Retinal pigment epithelial cell (primary cell): ENCODE measurements around the gene ARL15.

Experiments used
- DNase-seq: peaks from one replicate; pipeline ENCODE4 v3.0.0-alpha.2; 2010; ENCODE audit warnings: low read depth
- H3K4me3 ChIP-seq: 2 replicates; pipeline ENCODE4 v1.5.1; 2011; ENCODE audit warnings: mild to moderate bottlenecking, low read length, control low read depth, moderate library complexity
- TF ChIP-seq, protein P1 (sequence below): conservative IDR thresholded peaks from 2 replicates; pipeline ENCODE4 v1.5.1; 2011; ENCODE audit warnings: low read depth, low read length, control low read depth, inconsistent platforms

Gene ARL15

DNA sequence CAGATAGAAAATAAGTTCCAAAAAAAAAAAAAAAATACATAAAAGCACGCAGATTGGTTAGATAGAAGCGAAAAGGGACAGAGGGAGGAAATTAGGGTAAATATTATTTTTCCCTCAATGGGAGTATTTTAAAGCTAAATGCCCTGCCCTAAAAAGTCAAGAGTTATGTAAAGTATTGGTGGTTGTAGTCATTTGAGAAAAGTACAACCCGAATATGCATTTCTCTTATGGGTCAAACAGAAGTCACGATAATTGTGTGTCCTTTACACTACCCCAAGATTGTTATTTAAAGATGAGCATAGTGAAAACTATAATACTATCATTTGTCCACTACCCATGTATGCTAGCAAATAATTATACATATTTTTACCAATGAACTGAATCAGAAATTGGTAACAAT lies 381.2 kb downstream of the ARL15 start:
- TF ChIP-seq, protein P1, sequence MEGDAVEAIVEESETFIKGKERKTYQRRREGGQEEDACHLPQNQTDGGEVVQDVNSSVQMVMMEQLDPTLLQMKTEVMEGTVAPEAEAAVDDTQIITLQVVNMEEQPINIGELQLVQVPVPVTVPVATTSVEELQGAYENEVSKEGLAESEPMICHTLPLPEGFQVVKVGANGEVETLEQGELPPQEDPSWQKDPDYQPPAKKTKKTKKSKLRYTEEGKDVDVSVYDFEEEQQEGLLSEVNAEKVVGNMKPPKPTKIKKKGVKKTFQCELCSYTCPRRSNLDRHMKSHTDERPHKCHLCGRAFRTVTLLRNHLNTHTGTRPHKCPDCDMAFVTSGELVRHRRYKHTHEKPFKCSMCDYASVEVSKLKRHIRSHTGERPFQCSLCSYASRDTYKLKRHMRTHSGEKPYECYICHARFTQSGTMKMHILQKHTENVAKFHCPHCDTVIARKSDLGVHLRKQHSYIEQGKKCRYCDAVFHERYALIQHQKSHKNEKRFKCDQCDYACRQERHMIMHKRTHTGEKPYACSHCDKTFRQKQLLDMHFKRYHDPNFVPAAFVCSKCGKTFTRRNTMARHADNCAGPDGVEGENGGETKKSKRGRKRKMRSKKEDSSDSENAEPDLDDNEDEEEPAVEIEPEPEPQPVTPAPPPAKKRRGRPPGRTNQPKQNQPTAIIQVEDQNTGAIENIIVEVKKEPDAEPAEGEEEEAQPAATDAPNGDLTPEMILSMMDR, result no peak
- no peak for DNase-seq
- no peak overlapping the region for H3K4me3 ChIP-seq

DNA sequence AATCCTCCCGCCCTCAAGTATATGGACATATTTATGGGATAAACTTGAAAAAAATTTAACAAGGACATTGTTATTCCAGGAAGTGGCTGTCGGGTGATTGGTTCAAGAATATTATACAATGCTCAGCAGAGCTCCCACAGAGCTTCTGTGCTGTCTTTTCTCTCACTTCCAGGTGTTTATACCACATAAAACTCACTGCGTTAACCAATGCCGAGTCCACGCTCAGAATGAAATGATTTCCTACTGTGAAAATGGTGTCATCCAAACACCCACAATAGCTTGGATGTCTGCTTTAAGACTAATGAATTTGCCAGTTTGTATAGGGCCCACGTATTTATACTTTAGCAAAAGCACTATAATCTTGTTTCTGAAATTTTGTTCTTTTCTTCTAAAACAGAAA lies 381.7 kb downstream of the ARL15 start:
- H3K4me3 ChIP-seq, result no peak overlapping the region
- TF ChIP-seq, protein P1, result no peak
- DNase-seq, result no peak

DNA sequence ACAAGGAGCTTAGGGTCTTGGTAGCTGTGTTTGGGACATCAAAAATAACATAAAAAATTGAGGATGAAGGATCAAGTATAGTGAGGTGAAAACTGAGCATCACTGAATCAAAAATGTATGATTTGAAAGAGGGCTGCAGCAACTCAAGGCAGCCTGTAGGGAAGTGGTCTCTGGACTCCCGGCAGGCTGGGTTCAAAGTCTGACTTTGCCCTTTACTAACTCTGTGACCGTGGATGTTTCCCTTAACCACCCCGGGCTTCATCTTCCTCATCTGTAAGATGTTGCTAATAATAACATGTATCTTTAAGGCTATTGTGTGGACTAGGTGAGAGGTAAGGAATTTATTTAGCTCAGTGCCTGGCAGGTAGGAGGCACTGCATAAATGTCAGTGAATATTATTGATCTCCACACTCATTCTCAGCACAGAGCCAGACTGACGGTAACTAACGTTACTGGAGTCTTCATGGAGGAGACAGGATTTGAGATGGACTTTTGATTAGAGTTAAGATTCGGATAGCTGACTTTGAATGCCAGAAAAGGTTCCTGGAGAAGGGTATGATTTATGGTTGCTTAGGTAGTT lies 382.6 kb downstream of the ARL15 start:
- no peak overlapping the region for H3K4me3 ChIP-seq
- DNase-seq, result no peak
- TF ChIP-seq, protein P1, result no peak

DNA sequence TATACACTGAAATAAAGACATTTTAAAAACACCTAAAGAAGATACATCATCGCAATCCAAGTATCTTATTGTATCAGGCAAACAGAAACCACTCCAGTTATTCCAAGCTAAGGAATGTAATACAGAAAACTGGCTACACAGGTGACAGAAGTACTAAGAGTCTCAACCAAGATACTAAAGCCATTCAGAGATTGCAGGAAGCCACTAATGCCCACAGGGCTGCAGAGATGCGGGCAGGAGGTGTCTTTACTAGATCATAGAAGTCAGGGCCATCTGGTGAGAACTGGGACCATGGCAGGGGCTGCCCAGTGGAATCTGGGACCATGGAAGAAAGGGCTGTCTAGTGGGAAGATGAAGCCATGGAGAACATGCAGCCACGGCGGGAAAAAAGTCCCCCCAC lies 384.3 kb downstream of the ARL15 start:
- TF ChIP-seq, protein P1, result no peak
- H3K4me3 ChIP-seq, result no peak overlapping the region
- DNase-seq, result no peak

DNA sequence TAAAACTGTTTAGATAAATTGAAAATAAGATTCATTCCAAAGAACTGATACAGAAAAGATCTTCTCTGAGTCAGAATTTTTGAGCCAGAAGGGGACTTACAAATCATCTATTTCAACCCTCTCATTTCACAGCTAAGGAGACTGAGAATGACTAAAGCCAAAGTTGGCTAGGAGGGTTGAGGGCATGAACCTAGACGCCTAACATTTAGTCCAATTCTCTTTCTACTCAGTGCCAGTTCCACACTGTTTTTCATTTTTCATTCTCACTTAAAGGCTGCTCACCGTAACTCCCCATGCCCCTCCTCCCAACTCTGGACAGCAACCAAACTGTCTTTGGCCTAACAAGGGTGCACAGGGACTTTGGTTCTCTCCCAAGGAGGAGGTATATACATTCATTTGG lies 386.0 kb downstream of the ARL15 start:
- no peak overlapping the region for H3K4me3 ChIP-seq
- TF ChIP-seq, protein P1, result no peak
- no peak for DNase-seq

DNA sequence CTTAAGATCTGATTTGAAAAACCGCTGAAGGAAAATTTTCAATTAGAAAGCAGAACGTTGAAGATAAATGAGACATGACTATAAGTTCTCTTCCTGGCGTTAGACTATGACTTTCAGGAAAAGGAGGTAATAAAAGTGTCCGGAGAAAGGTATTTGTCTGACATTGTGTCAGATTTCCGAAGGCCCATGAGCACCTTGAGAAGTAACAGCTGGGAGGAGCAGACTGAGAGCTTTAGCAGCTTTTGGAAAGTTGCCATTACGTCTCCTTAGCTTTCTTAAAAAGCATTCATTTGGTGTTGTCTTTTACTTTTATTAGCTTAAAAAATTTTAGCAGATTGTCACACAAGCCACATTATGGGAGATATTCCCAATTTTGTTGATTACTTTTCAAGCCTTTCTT lies 386.4 kb downstream of the ARL15 start:
- TF ChIP-seq, protein P1, result no peak
- H3K4me3 ChIP-seq, result no peak overlapping the region
- DNase-seq, result no peak
